ENCODE data around the gene SPINT1.

The SPINT1 gene

DNA sequence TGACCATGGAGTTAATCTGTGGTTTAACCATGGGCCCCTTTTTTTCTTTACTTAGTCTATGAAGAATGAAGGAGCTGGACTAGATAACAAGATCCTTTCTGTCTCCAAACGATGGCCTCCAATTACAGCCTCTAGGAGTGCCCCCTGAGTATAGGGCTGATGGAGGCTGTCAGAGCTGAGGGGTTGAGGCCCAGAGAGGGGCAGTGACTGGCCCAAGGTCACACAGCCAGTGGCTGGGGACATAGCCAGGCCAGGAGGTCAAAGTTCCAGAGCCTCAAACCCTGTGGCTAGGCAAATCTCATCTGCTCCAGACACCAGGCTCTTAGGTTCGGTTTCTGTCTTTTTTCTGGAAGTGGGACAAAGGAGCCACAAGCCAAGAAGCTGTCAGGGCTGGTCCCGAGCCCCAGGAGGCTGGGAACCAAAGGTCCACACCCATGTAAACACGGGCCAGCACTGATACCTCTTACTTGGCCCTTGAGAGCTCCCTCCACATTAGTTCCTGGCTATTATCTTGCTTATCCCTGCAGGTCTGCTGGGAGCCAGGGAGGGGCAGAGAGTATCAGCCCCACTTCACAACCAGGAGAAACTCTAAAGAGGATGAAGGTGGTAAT, 19.9 kb downstream of the SPINT1 start:
- no peak for DNase-seq

DNA sequence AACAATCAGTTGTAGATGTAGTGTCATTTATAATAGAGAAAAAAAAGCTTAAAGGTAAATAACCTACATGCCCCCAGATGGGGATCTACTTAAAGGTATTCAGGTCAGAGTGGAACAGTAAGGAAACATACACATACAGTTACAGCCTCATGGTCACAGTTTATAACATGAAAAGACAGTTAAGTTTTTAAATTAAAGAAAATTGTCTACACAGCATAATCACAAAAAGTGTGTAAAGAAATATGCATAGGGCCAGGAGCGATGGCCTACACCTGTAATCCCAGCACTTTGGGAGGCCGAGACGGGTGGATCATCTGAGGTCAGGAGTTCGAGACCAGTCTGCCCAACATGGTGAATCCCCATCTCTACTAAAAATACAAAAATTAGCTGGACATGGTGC, 23.4 kb downstream of the SPINT1 start:
- no peak for DNase-seq

DNA sequence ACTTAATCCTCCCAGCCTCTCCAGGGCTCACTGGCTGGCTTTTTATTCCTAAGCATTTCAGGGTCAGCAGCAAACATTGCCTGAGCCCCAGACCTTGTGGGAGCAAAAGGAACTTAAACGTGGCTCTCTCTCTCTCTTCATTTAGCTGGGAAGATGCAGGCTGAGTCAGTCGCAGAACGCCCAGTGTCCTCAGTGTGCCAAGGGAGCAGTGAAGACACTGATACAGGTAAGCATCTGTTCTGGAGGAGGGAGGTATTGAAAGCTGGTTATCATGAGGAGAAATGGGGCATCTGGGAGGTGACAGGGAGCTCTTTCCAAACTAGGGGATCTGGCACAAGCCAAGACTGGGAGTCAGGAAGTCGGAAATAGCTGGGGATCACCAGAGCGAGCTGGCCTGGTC, 25.8 kb downstream of the SPINT1 start:
- DNase-seq: no peak

DNA sequence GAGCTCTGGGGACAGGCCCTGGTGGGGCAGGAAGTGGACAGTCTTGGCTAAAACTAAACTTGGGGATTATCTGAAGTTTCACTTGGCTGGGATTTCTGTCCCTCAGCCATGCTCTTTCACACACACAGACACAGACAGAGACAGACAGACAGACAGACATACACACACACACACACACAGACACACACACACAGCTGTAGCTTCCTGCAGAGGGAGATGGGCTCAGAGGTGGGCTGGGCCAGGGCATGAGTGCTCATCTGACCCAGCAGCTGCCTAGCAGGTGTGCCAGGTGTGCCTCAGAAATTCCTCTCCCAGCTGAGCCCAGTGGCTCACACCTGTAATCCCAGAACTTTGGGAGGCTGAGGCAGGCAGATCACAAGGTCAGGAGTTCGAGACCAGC, 26.9 kb downstream of the SPINT1 start:
- DNase-seq: no peak

DNA sequence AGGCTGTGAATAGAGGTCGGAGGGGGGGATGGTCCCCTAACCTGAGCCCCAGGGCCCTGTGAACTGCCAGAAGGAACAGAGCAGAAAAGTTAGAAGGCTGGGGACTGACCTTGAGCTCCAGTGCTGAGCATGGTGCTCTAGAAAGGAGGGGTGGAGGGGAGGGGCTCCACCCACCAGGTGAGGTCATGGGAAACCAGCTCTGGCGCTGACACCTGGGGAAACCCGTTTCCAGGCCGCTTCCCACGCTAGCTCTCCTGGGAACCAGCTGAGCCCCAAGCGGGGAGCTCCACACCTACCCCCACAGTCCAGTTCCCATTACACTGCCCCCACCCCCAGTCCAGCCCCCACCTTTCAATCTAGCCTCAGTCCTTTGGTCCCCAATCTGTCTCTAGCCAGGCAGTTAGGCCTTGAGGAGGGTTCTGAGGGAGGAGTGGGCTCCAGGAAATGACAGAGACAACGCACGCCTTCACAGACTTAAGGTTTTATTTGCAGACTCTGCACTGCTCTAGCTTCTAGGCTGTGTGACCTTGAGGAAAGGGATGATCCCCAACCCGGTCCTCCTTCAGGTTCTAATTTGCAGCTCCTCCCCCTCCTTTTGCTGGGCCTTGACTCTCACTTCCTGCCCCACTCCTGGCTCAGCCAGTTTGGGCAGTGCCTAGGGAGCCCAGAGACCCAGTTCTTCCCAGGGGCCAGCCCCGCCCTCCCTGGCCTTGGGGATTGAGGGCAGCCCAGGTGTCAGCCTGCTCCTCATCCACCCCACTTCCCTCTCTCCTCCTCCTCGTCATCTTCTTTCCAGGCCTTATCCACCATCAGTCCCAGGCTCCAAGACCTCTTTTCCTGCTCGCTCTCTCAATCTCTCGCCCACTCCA, 28.1 kb downstream of the SPINT1 start:
- no peak for DNase-seq

DNA sequence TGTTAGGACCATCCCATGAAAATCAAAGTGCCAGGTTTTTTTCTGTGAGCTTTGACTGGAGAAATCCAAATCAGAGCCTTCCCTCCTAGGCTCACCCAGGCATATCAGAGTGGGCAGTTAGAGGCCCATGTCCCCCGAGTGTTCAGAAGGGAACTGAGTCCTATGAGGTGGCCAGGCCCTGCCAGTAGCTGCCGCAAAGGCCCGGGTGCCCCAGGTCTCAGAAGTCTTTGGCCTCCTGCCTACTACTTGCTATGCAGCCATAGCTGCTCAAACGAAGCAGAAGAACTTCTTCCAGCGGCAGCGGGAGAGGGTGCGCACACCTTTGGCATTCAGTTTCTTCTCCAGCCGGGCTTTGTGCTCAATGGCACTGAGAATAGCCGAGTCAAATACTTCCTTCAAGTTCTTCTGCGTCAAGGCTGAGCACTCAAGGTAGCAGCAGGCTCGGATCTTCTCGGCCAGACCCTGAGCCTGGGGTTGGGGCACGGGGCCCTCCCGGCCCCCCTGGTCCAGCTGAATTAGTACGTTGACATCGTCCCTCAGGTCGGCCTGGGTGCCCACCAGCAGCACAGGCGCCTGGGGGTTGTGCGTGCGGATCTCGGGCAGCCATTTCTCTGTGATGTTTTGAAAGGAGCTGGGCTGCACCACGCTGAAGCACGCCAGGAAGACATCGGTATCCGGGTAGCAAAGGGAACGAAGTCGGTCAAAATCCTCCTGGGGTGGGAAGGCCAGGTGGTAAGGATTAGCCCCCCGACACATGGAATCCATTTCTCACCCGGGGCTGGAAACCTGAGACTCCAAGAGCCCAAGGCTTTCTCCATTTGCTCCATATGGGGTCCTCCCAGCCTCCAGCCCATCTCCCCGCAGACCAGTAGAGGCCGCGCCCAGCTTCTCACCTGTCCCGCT, 29.2 kb downstream of the SPINT1 start:
- DNase-seq: no peak

DNA sequence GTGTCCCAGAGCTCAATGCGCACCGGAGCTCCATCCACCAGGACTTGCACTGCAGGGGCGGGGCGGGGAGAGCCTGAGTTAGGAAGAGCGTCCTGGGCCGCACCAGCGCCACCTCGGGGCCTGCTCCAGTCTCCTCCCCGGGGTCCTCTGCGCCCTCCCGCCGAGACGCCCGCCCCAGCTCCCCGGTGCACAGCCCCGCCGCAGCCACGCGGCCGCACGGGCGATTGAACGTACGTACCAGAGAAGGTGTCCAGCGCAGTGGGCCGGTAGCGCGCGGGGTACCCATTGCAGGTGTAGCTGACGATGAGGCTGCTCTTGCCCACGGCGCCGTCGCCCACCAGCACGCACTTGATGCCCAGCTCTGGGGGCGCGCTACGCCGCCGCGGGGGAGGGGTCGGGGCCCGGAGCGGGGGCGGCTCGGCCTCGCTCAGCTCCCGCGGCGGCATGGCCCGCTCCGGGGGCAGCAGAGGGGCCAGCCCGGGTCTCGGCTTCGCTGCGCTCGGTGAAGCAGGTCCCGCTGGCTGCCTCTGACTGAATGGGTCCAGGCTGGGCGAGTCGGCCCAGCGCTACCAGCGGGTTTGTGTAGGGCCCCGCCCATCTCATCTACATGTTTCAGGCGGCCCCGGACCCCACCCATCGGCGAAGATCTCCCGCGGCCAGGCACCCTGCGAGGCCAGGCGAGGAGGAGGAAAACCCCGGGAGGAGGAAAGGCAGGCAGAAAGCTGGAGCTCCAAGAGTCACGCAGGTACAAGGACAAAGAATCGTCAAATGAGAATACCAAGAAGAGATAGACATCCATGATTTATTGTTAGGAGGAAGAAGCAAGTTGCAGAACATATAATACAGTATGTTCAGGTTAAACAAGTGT, 30.1 kb downstream of the SPINT1 start, which contains the start of gene RHOV:
Gene RHOV (minus strand): TSS at position 541 of the 868 bp plus-strand sequence. CDS start 95 bp downstream, at position 446.
- peak in 4 of 5 donors; percentile 28 to 49 (median 44) for DNase-seq

DNA sequence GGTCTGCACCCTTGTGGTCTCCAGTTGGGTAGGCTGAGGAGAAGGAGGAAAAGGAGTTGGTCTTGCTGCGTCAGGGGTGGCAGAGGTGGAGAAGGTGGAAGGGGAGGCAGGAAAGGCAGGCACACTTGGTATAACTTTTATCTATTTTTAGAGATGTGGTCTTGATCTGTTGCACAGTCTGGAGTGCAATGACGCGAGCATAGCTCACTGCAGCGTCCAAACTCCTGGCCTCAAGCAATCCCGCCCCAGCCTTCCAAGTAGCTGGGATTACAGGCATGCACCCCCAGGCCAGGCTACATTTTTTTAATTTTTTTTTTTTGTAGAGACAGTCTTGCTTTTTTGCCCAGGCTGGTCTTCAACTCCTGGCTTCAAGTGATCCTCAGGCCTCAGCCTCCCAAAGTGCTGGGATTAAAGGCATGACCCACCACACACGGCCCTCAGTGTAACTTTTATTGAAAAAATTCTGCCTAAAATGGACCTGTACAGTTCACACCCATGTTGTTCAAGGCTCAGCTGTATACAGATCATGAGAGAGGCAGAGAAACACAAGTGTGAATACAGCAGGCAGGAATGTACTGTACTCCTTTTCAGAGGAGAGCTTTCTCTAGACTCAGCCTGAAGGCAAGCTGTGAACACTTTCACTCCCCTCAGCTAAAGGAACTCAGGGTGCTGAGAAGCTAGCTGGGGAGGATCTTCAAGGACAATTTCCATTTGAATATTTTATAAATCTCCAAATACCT, 32.3 kb downstream of the SPINT1 start:
- DNase-seq: no peak

DNA sequence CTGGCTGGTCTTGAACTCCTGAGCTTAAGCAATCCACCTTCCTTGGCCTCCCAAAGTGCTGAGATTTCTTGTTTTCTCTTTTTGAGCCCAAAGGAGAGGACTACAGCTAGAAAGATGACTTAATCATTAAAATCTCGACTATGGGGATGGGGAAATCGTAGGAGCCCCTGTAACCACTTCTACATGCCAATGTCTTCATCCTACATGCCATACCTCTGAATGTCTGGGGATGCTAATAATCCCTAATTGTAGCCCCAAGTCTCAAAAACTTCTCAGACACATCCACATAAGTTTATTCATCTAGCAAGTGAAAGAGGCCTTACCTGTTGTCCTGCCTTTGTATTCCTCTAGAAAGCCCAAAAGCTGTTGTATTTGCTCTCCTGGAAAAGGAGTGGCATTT, 33.8 kb downstream of the SPINT1 start:
- no peak for DNase-seq

DNA sequence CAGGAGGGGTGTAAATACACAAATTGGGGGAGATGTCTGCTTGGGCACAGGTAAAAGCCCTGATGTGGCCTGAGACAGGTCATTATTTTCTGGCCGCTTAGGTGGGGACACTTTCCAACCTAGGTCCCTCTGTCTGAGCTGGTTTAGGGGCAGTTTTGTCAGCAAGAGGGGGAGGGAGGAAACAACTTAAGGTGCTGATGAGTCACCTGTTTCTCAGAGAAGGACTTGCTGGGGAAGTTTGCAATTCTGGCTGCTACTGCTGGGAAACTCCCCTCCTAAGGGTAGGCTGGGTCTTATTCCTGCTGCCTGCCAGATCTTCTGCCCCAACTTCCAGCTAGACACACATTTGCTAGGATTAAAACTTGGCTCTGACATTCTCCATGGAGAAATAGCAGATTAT, 34.9 kb downstream of the SPINT1 start:
- peak in 1 of 5 donors; percentile 38 for DNase-seq

DNA sequence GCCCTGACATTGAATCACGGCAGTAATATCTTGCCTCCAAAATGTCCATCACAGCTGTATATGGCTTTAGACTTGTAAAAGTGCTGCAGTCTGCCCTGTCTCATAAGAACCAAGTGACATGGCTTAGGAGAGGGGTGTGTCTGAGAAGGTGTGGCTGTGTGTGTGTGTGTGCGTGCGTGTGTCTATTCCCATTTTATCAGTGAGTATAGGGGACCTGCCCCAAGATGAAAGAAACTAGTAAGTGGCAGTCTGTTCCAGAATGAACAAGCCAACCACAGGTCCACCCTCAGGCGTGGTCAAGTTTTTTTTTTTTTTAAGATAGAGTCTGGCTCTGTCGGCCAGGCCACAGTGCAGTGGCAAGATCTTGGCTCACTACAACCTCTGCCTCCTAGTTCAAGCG, 35.8 kb downstream of the SPINT1 start:
- DNase-seq: no peak

DNA sequence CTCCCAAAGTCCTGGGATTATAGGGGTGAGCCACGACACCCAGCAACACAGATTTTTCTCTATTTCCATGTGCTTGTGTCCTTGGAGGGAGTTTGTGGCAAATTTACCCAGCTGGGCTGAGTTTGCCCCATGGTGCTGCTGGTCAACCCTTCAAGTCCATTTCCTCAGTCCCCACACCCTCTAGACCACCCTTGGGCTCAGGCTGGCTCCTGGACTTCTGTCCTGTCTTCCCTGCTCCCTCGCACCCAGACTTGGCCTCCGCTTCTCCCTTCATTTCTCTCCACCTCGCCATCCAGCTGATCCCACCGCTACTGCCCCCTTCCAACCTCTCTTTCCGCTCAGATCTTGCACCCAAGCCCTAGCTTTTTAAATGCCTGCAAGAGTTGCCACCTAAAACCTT, 37.5 kb downstream of the SPINT1 start:
- no peak for DNase-seq

DNA sequence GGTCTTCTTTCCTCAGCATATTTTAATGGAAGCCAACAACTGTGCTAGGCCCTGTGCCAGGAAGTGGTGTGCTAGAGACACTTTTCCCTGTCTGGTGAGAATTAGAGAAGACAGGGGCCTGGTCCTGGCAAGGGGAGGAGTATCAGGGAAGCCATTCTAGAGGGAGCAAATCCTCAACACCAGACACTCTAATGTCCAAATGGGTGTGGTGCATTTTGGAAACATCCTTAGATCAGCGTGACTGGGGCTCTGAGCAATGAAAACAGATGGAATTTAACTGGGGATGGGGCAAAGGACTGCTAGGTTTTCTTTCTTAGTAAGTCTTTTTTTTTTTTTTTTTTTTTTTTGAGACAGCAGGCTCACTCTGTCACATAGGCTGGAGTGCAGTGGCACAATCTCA, 42.7 kb downstream of the SPINT1 start:
- no peak for DNase-seq

DNA sequence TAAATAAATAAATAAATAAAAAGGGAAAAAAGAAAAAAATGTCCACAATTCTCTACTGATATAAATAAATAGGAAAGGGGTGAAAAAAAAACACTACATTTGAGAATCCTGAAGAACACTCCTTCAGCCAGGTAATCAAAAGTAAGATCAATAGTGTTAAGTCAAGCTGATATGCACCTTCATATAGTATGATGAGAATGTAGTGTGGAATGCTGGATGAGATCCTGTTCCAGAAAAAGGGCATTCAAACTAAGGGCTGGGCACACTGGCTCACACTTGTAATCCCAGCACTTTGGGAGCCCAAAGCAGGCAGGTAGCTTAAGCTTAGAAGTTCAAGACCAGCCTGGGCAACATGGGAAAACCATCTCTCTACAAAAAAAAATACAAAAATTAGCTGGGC, 45.3 kb downstream of the SPINT1 start:
- DNase-seq: no peak

DNA sequence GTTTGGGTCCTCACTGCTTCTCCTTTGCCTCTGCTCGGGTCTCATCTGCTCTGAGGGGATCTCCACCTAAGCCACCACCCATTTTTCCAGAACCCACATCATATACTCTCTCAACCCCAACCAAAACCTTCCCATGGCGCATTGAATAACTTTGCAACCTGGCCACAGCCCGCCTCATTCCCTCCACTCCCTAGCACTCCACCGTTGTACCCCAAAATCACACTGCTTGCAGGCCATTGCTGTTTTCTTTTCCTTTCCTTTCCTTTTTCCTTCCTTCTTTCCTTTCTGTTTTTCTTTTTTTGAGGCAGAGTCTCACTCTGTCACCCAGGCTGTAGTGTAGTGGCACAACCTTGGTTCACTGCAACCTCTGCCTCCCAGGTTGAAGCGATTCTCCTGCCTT, 47.3 kb downstream of the SPINT1 start:
- no peak for DNase-seq

DNA sequence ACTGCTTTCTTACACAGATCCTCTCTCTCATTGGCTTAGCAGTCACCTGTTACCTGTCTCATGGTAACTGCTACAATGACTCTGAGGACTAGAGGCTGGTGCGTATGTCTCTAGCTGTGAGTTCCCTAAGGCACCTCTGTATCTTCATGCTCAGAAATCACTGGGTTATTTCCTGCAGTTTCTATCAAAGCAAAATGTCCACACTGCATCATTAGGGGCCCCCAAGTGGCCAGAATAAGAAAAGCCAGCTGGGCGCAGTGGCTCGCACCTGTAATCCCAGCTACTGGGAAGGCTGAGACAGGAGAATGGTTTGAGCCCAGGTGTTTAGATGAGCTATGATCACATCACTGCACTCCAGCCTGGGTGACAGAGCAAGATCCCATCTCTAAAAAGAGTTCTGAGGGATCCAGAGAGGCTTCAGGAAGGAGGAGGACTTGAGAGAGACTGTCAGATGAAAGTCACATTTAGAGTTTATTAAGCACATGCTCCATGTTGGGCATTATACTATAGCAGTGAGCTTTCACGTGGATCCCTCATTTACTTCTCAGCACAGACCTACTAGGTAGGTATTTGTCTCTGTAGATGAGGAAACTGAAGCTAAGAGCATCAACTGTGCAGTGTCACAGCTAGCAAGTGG, 48.1 kb downstream of the SPINT1 start:
- no peak for DNase-seq

DNA sequence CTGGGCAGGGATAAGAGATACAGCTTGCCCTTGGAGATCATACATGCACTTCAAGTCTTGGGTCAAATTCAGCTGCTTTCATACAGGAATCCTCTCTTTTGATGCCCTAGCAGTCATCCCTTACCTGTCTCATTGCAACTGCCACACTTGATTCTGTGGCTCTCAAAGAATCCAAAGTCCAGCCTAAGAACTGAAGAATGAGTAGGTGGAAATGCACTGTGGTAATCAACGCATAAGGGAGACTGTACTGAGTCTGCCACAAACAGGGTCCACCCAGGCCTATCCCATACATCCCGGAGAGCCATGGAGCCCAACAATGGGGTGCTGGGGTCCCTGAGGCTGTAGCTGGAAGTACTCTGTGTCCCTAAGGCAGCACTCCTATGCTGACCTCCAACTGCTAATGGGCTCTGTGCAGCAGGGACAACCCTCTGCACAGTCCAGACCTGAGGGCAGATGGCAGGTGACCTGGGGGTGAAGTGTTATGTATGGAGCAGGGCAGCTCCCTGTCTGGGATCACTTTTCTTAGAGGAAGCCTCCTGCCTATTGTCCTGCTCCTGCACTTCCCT, 48.7 kb downstream of the SPINT1 start:
- no peak for DNase-seq

DNA sequence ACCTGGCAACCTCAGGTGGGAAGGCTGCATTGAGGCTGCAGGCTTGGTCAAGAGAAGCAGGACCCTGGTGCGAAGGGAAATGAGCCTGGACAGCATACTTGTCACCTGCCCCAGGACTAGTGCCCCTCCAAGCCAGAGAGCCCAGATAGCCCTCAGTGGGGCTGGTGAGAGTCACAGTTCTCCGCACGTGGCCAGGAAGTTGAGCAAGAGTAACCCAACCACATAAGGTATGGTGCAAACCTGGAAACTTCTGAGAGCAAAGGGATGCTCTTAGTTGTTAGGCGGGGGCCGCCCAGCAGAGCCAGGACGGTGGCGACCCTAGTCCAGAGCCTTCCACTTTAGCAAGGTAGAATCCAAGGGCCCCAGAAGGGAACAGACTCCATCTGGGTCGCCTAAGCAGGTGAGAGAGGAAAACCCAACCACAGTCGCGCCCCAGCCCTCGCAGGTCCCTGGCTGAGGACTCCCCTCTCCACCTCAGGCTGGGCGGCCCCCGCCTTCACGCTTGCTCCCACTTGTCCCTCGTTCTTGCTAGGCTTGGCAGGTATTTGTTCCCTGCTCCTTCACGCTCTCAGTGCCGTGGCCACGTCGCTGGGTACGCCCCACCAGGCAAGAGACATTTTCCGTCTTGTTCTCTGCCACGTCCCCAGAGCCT, 49.3 kb downstream of the SPINT1 start:
- no peak for DNase-seq

DNA sequence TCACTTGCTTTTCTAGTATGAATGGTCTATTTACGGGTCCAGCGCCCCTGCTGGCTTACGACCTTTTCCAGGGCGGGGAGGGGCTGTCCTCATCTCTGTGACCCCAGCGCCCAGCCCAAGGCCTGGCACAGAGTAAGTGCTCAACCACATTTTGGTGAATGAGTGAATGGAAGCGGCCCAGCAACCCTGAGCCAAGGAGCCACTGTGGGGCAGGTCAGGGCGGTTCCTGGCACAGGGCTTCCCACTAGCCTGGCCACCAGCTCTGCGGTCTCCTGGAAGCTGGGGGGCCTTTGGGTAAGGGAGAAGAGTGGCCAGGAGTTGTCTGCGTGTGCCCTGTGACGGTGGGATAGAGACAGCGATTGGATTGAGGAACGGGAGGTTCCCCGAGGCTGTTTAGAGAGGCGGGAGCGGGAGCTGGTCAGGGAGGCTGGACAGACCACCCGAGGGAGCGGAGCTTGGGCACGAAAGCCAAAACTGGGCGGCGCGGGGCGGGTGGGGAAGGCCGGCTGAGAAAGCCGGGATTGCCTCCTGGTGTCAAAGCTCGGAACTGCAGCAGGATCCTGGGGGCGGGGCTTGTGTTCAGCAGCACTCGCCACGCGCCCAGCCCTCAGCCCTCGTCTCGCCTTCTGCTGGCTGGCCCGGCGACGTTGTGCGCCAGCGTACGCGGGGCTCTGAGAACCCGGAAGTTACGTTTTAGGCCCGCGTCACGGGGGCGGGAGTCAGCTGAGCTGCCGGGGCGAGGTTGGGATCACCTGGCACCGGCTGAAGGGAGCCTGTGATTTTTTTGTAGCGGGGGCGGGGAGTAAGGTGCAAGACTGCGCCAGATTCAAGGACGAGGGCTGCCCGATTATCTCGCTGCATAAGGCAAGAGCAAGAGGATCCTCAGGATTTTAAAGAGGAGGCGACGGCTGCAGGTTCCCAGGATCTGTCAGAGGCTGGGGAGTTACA, 50.2 kb downstream of the SPINT1 start, which contains the start of gene VPS18:
Gene VPS18 (plus strand): TSS at position 718 of the 948 bp plus-strand sequence. CDS start 319 bp downstream, outside the sequence.
- DNase-seq: peak; percentile 97 to 98 (median 98)

Measured in T-helper 1 cell (primary cell).